Vagina (tissue), 2 donors: ENCODE results near the gene BEST3.

Experiments used
- POLR2A ChIP-seq, 2 donors: fragments of 450-650 bp; IDR thresholded peaks; one replicate each; pipeline ENCODE4 v1.6.1; 2017; ENCODE audit warnings: antibody characterized with exemption in 2 of 2, mild to moderate bottlenecking in 2 of 2, moderate library complexity in 2 of 2
- TF ChIP-seq, protein P1 (sequence below), 3 experiments: fragments of 450-650 bp in 2 of 3; fragments of 200-600 bp in 1 of 3; sonication (generic) in 1 of 3; IDR thresholded peaks; one replicate each; pipeline ENCODE4 v1.5.1; 2017 to 2019; ENCODE audit warnings: antibody characterized with exemption in 3 of 3, mild to moderate bottlenecking in 2 of 3, moderate library complexity in 2 of 3

DNA sequence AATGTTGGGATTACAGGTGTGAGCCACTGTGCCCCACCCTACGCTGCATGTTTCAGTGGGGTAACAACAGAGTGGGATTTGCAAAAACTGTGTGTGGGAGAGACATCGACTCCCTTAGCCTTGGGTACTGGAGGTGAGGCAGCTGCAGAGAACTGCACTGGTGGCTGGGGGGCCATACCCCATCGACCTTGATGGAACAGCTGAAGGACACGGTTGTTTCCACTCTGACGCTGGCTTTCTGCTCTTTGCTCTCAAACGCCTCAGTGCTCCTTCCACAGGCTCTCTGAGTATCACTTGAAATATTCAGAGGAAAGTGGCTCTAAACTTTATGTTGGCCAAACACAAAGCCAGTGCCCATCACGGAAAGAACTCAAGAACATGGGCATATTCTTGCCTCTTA lies 57.6 kb downstream of the BEST3 start:
- TF ChIP-seq, protein P1, sequence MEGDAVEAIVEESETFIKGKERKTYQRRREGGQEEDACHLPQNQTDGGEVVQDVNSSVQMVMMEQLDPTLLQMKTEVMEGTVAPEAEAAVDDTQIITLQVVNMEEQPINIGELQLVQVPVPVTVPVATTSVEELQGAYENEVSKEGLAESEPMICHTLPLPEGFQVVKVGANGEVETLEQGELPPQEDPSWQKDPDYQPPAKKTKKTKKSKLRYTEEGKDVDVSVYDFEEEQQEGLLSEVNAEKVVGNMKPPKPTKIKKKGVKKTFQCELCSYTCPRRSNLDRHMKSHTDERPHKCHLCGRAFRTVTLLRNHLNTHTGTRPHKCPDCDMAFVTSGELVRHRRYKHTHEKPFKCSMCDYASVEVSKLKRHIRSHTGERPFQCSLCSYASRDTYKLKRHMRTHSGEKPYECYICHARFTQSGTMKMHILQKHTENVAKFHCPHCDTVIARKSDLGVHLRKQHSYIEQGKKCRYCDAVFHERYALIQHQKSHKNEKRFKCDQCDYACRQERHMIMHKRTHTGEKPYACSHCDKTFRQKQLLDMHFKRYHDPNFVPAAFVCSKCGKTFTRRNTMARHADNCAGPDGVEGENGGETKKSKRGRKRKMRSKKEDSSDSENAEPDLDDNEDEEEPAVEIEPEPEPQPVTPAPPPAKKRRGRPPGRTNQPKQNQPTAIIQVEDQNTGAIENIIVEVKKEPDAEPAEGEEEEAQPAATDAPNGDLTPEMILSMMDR (IDR thresholded peaks at IDR 0.05) = no peak
- no peak for TF ChIP-seq POLR2A (IDR thresholded peaks at IDR 0.05)
